HG03066 (cell line): ENCODE results near the gene TIMM23.
A peak's percentile ranks its signal among the peaks of the same experiment; 100 is the strongest.

Experiments used
- ATAC-seq: cut with Tn5 transposase; IDR thresholded peaks from one replicate; pipeline ENCODE4 v1.9.1; 2021; ENCODE audit warnings: low read depth; ENCODE audit not compliant: unreplicated experiment

Gene TIMM23

DNA sequence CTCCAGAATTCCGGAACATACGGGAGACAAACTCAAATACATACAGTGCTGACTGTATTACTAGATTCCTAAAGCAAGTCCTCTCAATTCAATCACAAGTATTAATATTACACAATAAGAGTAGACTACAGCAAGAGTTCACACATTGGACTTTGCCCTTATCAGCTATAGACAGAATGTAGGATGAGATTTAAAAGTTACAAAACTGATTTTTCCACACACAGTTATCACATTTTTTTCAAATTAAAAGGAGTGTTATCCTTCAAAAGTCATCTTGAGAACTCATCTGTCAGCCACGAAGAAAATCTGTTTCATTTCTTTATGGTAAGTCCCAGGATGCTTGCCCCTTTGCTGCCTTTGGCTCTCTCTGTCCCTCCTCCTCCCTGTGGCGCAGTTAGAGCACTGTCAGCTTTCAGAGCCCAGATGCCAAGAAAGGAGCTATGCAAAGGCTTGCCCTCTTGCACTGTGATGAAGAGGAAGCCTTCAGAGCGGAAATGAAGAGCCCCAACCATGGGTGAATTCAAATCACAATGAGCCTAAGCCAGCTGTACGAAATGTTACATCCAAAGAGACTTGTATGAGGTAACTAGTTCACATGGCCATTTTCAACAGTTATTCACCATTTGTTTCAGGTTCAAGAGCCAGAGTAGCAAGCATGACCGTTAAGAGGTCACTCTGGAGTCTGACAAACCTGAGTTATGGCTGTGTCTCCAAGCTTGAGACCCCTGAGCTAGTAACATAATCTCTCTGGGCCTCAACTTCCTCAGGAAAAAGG is 47.5 kb downstream of the TIMM23 start:
- ATAC-seq: no peak

DNA sequence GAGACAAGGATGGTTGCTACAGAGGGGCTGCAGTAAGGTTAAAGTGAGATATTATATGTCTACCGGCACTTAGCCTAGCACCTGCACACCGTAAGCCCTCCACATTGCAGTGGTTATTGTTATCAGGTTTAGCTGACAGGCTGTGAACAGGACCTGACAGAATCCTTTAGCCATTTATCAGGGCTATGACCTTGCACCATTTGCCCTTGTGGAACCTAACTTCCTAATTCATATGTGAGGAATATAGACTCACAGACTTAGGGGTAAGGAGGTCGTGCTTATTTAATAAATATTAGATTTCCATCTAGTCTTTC is 48.0 kb downstream of the TIMM23 start:
- ATAC-seq: no peak

DNA sequence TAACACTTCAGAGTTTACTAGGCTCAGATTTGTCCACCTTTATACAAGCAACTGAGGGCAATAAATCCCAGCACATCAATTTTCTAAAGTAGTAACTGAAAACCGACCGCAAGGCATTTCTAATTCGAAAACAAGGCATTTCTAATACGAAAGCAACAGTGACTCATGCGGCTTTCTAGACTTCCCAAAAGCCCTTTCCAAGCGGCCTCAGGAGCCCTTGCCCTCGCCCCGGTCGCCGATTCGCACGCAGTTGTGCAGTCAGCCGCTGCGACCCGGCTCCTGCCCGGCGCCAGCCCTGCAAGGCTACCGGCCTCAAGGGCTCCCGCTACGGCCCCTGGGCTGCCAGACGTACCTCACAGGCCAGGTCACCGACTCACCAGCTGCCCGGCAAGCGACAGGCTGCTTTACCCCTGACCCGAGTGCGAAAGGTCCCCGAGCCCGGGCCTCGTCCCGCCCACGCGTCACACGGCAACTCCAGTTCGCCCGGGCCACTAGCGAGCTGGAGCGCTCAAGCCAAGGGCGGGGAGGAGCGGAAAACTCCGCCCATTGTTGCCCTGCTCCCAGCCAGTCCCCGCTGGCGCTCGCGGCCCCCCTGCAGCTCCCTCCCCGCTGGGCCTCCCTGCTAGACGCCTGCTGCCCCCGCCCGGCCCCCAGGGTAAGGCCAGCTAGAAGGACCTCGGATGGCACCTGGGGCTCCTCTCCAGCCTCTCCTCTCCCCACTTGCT is 50.9 kb downstream of the TIMM23 start:
- peak; percentile 92 for ATAC-seq

DNA sequence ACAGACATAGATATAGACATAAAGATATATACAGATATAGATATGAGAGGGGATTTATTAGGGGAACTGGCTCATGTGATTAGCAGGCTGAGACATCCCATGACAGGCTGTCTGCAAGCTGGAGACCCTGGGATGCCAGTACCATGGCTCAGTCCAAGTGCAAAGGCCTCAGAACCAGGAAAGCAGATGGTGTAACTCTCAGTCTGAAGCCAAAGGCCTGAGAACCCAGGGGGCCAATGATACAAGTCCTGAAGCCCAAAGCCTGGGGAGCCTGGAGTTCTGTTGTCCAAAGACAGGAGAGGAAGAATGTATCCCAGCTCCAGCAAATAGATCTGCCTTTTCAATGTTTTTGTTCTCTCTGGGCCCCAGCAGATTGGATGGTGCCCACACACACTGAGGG is 52.7 kb downstream of the TIMM23 start:
- ATAC-seq: no peak

DNA sequence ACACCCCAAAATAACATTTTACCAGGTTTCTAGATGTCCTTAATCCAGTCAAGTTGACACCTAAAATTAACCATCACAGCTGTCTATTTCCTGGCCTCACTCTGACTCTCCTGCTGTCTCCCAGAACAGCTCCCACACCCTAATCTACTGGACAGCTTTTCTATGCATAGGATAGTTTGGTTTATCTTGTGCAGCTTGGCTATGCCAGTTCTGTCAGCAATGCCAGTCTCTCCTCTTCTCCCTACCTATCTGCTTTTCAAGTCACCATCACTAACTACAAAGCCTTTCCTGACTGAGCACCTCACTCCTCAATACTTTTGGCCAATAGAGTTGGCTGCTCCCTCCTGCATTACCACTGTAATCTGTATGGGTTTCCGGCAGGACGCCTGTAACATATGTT is 53.1 kb downstream of the TIMM23 start:
- ATAC-seq: no peak

DNA sequence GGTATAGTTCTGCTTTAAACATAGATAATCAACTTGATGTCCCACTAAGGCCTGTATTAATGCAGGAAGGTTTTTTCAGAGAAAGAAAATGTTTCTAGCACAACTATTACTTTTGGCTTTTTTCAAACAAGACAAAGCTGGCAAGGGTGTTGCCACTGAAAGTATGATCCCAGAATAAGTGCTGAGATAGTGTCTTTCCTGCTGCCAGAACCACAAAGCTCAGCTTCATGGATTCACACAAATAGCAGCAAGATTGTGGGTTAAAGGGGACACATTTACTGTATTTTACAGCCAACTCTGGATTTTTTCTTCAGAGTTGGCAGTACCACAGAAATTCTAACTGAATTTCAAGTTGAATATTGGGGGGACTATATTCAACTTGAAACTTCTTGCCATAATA is 53.8 kb downstream of the TIMM23 start:
- no peak for ATAC-seq

DNA sequence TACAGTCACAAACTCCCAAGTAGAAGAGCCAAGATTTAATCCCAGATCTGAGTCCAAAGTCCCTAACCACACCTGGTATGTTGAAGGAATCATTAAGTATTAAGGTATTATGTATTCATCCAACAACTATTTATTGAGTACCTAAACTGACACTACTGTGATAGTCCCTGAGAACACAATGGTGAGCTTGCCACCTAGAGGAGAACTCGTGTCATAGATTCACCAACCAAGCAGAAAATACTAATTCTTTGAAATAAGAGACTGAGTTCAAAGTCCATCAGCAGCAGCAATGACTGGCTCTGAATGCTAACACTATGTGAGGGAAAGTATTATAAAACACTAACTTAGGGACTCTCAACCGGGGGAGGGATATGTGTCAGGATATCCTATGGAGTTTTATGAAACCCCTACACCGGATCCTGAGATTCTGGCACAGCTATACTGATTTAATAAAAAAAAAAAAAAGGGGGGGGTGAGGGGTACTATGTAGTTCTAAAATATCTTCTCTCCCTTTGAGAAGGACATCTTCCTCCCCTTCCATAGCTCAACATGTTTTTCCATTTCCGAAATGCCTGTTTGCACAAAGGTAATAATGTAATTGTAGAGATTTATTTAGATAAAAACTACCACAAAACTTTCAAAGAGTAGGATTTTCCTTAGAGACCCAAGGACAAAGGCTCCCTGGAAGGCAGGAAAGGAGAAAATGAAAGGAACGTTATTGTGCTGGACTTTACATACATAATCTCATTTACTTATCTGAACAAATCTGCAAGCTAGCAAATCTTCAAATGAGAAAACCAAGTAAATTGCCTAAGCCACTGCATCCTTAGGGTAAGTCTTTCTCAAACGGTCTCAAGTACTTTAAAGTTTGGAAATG is 56.5 kb downstream of the TIMM23 start:
- peak; percentile 40 for ATAC-seq

DNA sequence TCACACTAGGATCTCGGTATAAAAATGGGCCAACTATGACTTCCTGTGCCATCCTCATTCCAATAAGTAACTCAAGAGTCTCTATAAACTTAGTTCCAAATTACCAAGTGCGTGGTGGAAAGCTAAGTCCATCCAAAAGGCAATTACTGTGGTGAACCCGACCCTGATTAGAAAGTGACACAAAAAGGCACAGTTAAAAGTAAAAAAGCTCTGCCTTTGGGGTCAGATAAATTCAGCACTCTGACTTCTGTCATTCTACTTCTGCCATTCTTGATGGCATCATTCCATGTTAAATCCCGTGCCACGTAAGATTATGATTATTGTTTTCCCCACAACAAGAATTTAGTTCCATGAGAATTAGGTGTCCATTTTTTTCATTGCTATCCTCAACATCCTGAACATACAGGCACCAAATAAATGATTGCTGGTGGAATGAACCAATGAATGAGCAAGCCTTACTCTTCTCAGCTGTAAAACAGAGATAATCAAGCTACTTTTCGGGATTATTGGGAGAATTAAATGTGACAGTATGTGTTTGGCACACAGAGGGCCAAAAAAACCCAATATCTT is 57.3 kb downstream of the TIMM23 start:
- no peak for ATAC-seq

DNA sequence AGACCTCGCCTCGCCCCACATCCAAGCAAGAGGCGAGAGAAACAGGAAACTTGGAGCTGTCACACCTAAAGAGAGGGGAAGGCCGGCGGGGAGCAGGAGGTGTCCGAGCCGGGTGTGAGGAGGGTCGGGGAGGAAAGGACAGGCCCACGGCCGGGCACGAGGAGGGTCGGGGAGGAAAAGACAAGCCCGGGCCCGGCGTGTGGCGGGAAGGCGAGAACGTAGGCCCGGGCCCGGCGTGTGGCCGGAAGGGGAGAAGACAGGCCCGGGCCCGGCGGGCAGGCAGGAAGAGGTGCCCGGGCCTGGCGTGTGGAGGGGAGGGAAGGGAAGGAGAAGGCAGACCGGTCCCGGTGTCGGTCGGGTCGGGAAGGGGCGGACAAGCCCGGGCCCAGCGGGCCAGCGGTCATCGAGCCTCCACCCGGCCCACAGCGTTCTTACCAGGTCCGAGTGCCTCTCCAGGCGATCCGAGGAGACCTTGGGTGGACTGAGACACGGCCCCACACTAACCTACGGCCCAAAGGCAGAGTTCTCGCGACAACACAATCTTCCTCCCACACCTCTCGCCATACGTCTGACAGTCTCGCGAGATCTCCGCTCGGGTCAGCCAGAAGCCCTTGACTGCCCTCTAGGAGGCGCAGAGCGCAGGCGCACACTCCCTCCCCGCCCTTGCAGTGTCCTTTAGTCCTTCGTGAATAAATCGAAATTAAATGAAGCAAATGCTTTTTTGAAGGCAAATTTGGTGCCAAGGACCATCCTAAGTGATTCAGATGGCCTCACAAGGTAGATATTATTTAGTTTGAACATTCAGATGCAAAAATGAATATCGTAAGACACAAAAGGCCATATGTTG is 58.0 kb downstream of the TIMM23 start, which contains the start of gene NCOA4:
NCOA4 (minus strand) TSS at position 533 of the 847 bp plus-strand sequence. CDS start 13,943 bp downstream, outside the sequence.
- ATAC-seq: peak; percentile 97

DNA sequence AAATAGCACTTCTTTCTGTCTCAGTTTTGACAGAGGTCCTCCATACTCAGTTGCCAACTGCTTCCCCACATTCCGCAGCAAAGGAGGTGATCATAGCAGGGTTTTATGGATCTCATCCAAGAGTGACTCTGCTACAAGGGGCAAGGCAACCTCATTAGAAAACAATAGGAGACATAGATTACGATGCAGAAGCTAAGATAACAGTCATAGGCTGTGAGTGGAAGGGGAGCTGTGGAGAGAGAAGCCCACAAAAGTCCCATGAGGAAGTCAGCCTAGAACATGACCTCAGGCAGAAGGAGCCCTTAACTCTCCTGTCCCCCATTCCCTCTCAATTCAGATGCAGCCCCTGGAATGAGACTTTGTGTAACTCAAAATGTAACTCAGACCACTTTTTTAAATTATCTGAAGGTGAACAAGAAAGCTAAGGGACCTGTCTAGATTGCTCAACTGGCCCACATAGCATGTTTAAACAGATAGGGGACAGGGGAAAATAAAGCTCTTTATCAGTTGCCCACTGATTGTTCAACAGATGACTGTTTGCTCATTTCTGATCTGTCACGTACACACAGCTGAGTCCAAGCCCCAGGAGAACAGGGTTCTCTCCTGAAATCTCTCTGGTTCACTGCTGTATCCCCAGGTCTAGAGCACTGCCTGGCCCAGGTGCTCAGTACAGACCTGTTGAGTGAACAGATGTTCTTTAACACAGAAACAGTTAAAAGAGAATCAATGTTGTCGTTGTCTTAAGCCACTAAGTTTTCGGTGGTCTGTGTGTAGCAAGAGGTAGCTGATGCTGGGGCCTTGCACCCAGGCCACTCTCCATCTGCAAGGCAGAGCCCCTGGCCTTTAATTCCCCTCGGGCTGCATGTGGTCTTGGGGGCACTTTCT is 59.6 kb downstream of the TIMM23 start:
- ATAC-seq: no peak

DNA sequence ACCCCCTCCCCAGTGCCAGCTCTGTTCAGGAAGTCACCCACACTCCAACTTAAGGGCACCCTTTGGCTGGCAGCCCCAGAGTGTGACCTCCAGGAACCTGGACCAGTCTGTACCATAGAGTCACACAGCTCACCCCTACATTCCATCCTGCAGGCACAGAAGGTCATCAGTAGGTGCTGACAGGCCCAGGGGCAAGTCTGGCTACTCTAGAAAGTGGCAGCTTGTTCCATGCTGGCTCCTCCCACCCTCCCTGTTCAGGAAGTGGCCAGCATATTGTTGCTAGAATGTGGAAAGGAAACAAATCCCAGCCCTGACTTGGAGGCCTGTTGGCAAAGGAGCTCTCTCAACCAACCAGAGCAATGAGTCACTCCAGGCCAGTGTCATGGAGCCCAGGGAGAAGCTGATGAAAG is 61.3 kb downstream of the TIMM23 start:
- ATAC-seq: no peak

DNA sequence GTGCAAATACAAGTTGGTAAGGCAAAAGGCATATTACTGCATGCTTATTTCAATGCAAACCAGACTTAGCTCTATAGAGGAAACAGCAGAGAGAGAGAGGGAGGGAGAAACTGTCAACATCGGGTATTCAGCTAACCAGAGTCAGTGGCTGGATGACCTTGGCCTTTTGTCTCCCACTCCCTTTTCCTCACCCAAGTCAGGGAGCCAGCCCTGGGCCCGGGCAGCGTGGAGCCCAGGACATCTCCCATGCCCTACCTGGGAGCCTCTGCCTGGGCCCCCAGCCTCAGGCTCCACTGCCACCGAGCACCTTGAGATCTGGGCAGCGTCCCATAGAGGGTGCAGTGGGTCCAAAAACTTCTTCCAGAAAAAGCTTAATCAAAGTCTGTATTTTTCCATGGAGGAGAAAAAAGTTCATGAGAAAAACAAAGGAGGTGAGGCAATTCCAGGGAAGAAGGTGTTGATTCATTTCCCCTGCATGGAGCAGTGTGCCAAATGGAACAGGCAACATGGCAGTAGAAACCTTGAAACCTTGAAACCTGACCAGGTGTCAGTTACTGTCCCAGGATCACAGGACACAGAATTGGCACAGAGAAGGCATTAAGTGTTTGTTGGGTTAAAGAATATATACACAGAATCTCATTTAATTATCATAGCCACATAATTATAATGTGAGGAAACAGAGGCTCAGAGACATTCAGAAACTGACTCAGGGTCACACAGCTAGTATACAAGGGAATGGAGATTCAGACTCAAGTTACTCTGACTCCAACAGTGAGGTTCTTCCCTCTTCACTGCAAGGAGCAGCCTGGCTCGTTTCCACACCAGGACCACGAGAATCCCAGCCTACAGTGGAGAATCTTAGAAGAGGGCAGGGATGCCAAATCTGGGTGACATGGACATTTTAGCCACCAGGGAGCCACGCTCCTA is 63.9 kb downstream of the TIMM23 start:
- no peak for ATAC-seq

DNA sequence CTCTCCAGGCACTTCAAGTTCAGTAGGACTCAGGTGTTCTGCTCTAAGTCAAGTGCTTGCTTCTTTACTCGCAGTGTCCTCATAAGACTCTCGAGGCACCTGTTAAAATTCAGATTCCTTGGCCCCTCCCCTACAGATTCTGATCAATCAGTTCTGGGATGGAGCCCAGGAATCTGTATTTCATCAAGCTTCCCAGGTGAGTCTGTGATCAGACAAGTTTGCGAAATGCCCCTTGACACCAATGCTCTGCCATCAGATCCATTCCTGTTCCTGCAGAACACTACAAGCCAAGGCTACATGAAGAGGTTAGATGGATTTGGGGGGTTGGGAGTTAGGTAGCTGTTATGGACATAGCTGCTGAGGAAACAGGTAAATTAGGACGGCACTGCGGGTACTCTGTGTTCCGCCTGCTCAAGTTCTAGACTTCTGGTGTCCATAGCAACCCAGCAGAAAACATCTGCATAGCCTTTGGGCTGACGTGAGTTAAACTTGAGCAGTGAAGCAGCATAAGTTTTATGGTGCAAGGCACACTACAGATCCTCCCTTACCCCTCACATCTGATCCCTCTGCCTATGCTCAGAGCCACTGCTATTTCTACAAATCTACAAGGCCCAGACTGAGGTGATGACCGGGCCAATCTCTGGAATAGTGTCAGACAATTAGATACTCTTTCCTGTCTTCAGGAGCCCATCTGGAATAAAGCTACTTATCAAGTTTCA is 65.0 kb downstream of the TIMM23 start:
- no peak for ATAC-seq

DNA sequence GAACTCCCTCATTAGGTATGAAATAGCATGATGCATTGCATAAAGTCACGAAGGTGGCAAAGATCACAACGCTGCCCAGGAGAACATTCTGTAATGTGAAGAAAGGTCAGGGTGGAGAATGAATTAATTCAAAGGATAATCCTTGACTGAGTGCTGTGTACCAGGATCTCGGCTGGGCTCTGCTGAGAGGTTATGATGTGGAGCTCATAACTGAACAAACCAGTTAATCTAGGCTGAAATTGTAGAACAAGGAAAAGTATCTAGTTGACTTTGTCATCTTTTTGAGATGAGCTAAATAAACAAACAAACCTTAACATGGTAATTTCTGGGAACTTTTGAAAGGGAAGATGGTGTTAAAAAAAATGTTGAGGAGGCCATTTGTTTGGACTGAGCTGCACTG is 67.7 kb downstream of the TIMM23 start:
- ATAC-seq: no peak

DNA sequence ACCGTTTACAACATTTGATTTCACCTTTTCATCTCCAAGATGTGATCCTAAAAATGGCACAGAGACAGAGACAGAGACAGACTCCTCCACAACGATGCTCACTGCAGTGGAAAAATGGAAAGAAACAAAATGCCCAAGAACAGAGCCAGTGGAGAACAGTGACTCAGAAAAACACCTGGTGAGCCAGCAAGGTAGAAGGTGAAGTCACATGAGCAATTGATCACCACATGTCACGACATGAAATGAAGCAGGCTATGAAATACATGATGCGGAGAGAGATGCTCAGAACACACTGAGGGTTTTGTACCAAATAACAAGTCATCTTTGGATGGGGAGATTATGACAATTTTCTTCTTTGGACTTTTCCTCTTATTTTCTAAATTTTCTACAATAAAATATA is 70.2 kb downstream of the TIMM23 start:
- ATAC-seq: no peak

DNA sequence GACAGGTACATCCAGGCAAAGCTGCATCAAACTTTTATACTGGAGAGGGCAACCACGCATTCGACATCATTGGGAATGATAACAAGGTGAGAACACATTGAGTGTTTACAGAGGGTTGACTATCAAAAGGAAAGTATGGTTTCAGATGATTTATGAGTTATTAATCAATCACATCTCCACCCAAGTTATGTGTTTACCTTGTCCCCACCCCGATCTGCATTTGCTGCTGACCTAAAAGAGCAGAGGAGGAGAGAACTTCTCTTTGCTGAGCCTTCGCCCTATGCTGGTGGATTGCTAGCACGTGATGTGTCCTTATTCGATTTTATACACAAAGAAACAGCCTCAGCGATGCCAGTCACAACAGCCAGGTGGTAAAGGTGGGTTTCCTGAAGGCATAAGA is 74.0 kb downstream of the TIMM23 start, which contains the start of gene MSMB:
MSMB (minus strand) TSS at position 9 of the 400 bp plus-strand sequence. CDS start 32 bp downstream, outside the sequence.
- no peak for ATAC-seq

DNA sequence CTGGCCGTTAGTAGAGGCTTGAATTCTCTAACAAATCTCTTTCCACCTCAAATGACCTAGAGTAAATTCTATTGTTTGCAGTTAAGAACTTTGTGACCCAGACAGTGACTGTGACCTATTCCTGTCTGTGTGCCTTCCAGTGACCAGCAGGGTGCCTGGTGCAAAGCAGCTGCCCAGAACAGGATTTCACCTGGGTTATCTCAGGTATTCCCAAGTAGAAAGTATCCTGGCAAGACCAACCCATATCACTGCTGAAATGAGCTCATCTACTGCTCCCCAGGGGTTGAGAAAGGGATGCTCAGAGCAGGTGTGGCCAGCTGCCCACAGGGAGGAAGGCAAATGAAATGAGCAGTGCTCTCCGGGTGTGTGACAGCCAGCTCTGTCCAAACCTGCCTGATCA is 75.9 kb downstream of the TIMM23 start:
- ATAC-seq: no peak
